CD14-positive monocyte (primary cell): ENCODE data around the gene PDZD7. TPM values are rescaled to one million over a fixed set of nuclear protein-coding genes. Genes with fewer than 3 reads are reported as not detected.

Source experiments
- DNase-seq, 3 donors: peaks; one replicate each; pipeline ENCODE4 v3.0.0-alpha.2; 2011 to 2022
- H2AFZ ChIP-seq: 2 replicates; pipeline ENCODE4 v1.6.0; 2012; ENCODE audit warnings: mild to moderate bottlenecking, low read depth, low read length, inconsistent platforms; ENCODE audit not compliant: insufficient read depth, poor library complexity, severe bottlenecking
- H3K27ac ChIP-seq, 2 donors: 1 replicate in 1 of 2; 2 replicates in 1 of 2; pipeline ENCODE4 v1.5.1; 2012 to 2013; ENCODE audit warnings: low read length in 2 of 2, control low read depth in 1 of 2, inconsistent platforms in 1 of 2, low read depth in 1 of 2, mild to moderate bottlenecking in 1 of 2
- H3K27me3 ChIP-seq, 2 donors: one replicate each; pipeline versions ENCODE4 v1.6.0 to v1.6.1; 2011 to 2013; ENCODE audit warnings: low read length in 2 of 2; ENCODE audit not compliant: control insufficient read depth in 2 of 2, insufficient read depth in 2 of 2
- H3K36me3 ChIP-seq, 2 donors: replicated peaks in 1 of 2; 1 replicate in 1 of 2; 2 replicates in 1 of 2; pipeline versions ENCODE4 v1.5.1 to v1.6.1; 2012 to 2013; ENCODE audit warnings: low read length in 2 of 2, control low read depth in 1 of 2, inconsistent platforms in 1 of 2, mild to moderate bottlenecking in 1 of 2; ENCODE audit not compliant: insufficient read depth in 2 of 2, control insufficient read depth in 1 of 2
- H3K4me1 ChIP-seq, 2 donors: 1 replicate in 1 of 2; 2 replicates in 1 of 2; pipeline versions ENCODE4 v1.5.1 to v1.6.1; 2012 to 2013; ENCODE audit warnings: low read length in 2 of 2, control low read depth in 1 of 2, inconsistent platforms in 1 of 2, mild to moderate bottlenecking in 1 of 2, moderate library complexity in 1 of 2; ENCODE audit not compliant: insufficient read depth in 2 of 2, control insufficient read depth in 1 of 2
- H3K4me2 ChIP-seq: replicated peaks from 2 replicates; pipeline ENCODE3; 2012; ENCODE audit warnings: low read length, moderate library complexity, mild to moderate bottlenecking; ENCODE audit not compliant: poor library complexity, severe bottlenecking; ENCODE audit errors: extremely low read depth
- H3K4me3 ChIP-seq, 3 experiments: fragments of 200-600 bp in 1 of 3; sonication (generic) in 1 of 3; replicated peaks in 1 of 3; 1 replicate in 2 of 3; 2 replicates in 1 of 3; pipeline ENCODE4 v1.5.1; 2011 to 2013; ENCODE audit warnings: low read length in 3 of 3, mild to moderate bottlenecking in 3 of 3, control low read depth in 2 of 3, low read depth in 2 of 3, inconsistent platforms in 1 of 3, moderate library complexity in 1 of 3
- H3K79me2 ChIP-seq: 2 replicates; pipeline ENCODE4 v1.6.0; 2012; ENCODE audit warnings: mild to moderate bottlenecking, control low read depth, inconsistent platforms, low read length, moderate library complexity; ENCODE audit not compliant: insufficient read depth
- H3K9ac ChIP-seq: 2 replicates; pipeline ENCODE4 v1.6.0; 2017; ENCODE audit warnings: low read length, mild to moderate bottlenecking; ENCODE audit not compliant: insufficient read depth, poor library complexity, severe bottlenecking
- H3K9me3 ChIP-seq, 2 donors: replicated peaks in 1 of 2; 1 replicate in 1 of 2; 2 replicates in 1 of 2; pipeline versions ENCODE4 v1.5.1 to v1.6.1; 2012 to 2013; ENCODE audit warnings: low read length in 2 of 2, control low read depth in 1 of 2; ENCODE audit not compliant: control insufficient read depth in 1 of 2, insufficient read depth in 1 of 2
- H4K20me1 ChIP-seq: 2 replicates; pipeline ENCODE4 v1.6.0; 2012; ENCODE audit warnings: mild to moderate bottlenecking, low read length, control low read depth, moderate library complexity; ENCODE audit not compliant: insufficient read depth
- H3K27ac Mint-ChIP-seq, 7 donors: one replicate each; pipeline ENCODE4 v1.8.0; 2020; ENCODE audit warnings: mild to moderate bottlenecking in 7 of 7, mixed read lengths in 7 of 7, moderate library complexity in 6 of 7, inconsistent platforms in 2 of 7
- H3K27me3 Mint-ChIP-seq, 3 donors: one replicate each; pipeline ENCODE4 v1.8.0; 2021 to 2022; ENCODE audit warnings: low read depth in 3 of 3, mild to moderate bottlenecking in 3 of 3, mixed read lengths in 3 of 3, moderate library complexity in 3 of 3, inconsistent platforms in 1 of 3
- H3K36me3 Mint-ChIP-seq, 2 donors: one replicate each; pipeline ENCODE4 v1.8.0; 2020; ENCODE audit warnings: mixed read lengths in 2 of 2, inconsistent platforms in 1 of 2, mild to moderate bottlenecking in 1 of 2
- H3K4me1 Mint-ChIP-seq: one replicate; pipeline ENCODE4 v1.8.0; 2020; ENCODE audit warnings: mild to moderate bottlenecking, mixed read lengths
- H3K4me3 Mint-ChIP-seq, 2 donors: one replicate each; pipeline ENCODE4 v1.8.0; 2020; ENCODE audit warnings: mild to moderate bottlenecking in 2 of 2, mixed read lengths in 2 of 2, moderate library complexity in 1 of 2
- H3K9me3 Mint-ChIP-seq, 7 donors: one replicate each; pipeline ENCODE4 v1.8.0; 2020 to 2022; ENCODE audit warnings: mixed read lengths in 7 of 7, mild to moderate bottlenecking in 6 of 7, moderate library complexity in 6 of 7, inconsistent platforms in 2 of 7
- CTCF ChIP-seq: fragments of 200-600 bp; IDR thresholded peaks from one replicate; pipeline ENCODE4 v1.8.0; 2022; ENCODE audit warnings: antibody characterized with exemption, mild to moderate bottlenecking
- WGBS: methylation state at CpG from one replicate; pipeline ENCODE4 v1.1.5; 2013; ENCODE audit warnings: missing lambda C conversion rate; ENCODE audit not compliant: insufficient coverage; 5-methylcytosine and 5-hydroxymethylcytosine counted together
- intact Hi-C, 2 donors: fragments of 100-400 bp; cut with micrococcal nuclease; formaldehyde crosslinking; loops; one replicate each; pipeline versions ENCODE4 v1.15.0 to v1.15.1; 2023
- polyA plus RNA-seq, 3 donors: library from polyadenylated mRNA; depleted of rRNA in 1 of 3; unstranded in 2 of 3; stranded (reverse) in 1 of 3; fragments of 300-500 nt in 2 of 3; fragments of >200 nt in 1 of 3; fragmentation: Illumina TruSeq in 2 of 3; gene quantifications; 1 replicate in 2 of 3; 2 replicates in 1 of 3; pipeline ENCODE4 v1.2.3, GENCODE V29; 2012 to 2021

Gene PDZD7
- polyA plus RNA-seq, 3 donors: 0.73 TPM; not detected in 2

- no peak overlapping the region for H3K27ac ChIP-seq
- no peaks in the 10 kb centered on the region for H3K9me3 ChIP-seq
- Mint-ChIP-seq H3K27ac (no peak overlapping the region), H3K36me3 (peaks cover 22 to 23% of the 10 kb centered on the region in 2 donors), H3K27me3 (peaks cover 18 to 26% (median 22%) of the 10 kb centered on the region in 3 donors), H3K9me3 (peaks cover 0 to 3% (median 0%) of the 10 kb centered on the region in 7 donors), H3K4me3 (peak overlapping the region; percentile 51 to 84), H3K4me1 (peaks cover 13% of the 10 kb centered on the region)
- peaks cover 11 to 13% of the 10 kb centered on the region in 2 donors for H3K4me1 ChIP-seq
- no CpG with 5 or more reads among the region's 2 CpGs for WGBS
- peaks cover 21 to 37% of the 10 kb centered on the region in 2 donors for H3K36me3 ChIP-seq
- no peaks in the 10 kb centered on the region for H4K20me1 ChIP-seq
- no peak overlapping the region for H3K4me2 ChIP-seq
- peaks cover 7 to 13% of the 10 kb centered on the region in 2 donors for H3K27me3 ChIP-seq
- no peak for TF ChIP-seq CTCF
- no peak for DNase-seq
- no peak overlapping the region for H2AFZ ChIP-seq
- H3K79me2 ChIP-seq: no peaks in the 10 kb centered on the region
- no peak overlapping the region for H3K4me3 ChIP-seq
- intact Hi-C loops: loop anchor here in 1 of 2 donors (5.0 kb wide), 1 partner anchor 44 kb away; no protein-coding TSS in a partner anchor
- no peak overlapping the region for H3K9ac ChIP-seq
These were observed 62.7 kb downstream of the PDZD7 start for GRCh38 chr10:100968062-100968736.

- Histone ChIP-seq H3K27ac (no peak overlapping the region), H3K36me3 (peaks cover 28 to 46% of the 10 kb centered on the region in 2 donors), H3K4me1 (peaks cover 11 to 13% of the 10 kb centered on the region in 2 donors), H3K79me2 (no peaks in the 10 kb centered on the region), H3K27me3 (peaks cover 7 to 13% of the 10 kb centered on the region in 2 donors), H3K9ac (no peak overlapping the region), H3K4me2 (no peak overlapping the region), H3K4me3 (no peak overlapping the region), H3K9me3 (no peaks in the 10 kb centered on the region), H4K20me1 (no peaks in the 10 kb centered on the region), H2AFZ (no peak overlapping the region)
- peaks cover 13% of the 10 kb centered on the region for H3K4me1 Mint-ChIP-seq
- TF ChIP-seq CTCF: no peak
- H3K4me3 Mint-ChIP-seq: no peak overlapping the region
- no peak for DNase-seq
- 100% methylated on average over 1 of the region's 2 CpGs for WGBS
- H3K27me3 Mint-ChIP-seq: peaks cover 18 to 26% (median 22%) of the 10 kb centered on the region in 3 donors
- intact Hi-C loops: loop anchor here in 1 of 2 donors (5.0 kb wide), 1 partner anchor 45 kb away; no protein-coding TSS in a partner anchor
- no peak overlapping the region for H3K27ac Mint-ChIP-seq
- peaks cover 0 to 3% (median 0%) of the 10 kb centered on the region in 7 donors for H3K9me3 Mint-ChIP-seq
- H3K36me3 Mint-ChIP-seq: peaks cover 30 to 32% of the 10 kb centered on the region in 2 donors
These were observed 63.6 kb downstream of the PDZD7 start for GRCh38 chr10:100967332-100967731.
